ENCODE results near the gene LATS2.
"Not testable (repeated sequence)": the region's sequence is repeated elsewhere in the genome, so short reads cannot be mapped to it uniquely, and the experiment has no call there.

Gene LATS2

DNA sequence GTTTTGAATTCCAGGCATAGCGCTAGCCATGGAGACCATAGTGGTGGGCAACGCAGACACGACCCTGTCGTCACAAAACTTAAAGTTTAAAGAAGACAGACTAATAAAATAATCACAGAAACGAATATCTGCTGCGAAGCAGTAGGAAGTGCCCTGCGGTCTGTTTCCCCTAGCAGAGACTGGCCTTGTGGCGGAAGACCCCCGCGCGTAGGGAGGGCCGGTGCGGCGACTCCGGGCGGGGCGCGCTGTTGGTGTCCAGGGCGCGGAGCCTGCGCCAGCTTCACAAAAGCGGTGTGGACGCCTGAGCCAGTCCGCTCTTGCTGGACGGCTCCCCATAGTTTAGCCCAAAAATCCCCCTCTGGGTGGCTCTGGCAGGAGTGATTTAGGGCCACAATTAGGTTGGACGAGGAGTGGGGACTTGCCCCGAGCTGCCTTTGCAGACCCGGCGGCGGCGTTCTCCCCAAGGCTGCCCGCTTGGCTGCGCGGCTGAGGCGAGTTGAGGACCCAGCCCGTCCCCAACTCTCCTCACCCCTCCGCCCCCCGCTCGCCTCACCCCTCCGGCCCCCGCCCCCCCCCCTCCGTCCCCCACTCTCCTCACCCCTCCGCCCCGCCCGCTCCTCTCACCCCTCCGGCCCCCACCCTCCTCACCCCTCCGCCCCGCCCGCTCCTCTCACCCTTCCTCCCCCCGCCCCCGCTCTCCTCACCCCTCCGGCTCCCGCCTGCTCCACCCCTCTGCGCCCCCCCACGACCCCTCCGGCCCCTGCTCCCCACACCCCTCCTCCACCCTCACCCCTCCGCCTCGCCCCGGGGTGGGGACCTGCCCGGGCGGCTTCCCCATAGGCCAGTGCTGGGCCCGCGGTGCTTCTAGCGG, 14.2 kb upstream of the LATS2 start:
- DNase-seq (ENCODE audit: low read depth in 2 of 2) = peak in 1 of 2 donors; percentile 12

DNA sequence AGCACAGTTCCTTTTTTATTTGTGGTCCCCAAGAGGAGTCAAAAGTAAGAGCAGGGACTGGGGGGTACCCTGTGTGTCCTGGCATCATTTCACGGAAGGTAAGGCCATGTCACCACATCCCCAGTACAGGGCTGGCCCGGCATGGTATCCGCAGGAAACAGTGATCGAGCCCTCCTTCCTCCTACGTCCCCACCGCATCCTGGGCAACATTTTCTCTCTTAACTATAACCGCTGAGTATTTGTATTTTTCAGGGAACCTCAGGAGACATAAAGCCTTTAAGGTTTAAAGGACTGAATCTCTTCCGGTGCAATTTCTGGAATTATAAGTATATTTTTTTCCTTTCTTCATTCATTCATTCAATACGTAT, 13.6 kb upstream of the LATS2 start:
- no peak for DNase-seq (ENCODE audit: low read depth in 2 of 2)

DNA sequence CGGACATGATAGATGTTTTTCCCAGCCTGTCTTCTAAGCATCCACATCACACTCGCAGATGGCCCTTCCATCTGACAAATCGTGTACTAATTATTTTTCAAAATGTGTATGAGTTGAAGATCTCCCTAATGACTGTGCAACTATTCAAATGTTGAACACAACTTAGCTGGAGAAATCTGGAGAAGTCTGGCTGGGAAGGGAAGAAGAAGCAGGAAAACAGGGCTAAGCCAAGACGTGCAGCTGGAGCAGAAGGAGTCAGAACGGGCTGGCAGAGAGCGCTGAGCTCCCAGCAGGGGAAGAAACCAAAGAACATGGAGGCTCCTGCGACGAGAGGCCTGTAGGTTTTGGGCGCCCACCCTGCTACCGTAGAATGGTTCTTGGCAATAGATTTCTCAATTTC, 13.2 kb upstream of the LATS2 start:
- no peak for DNase-seq (ENCODE audit: low read depth in 2 of 2)

DNA sequence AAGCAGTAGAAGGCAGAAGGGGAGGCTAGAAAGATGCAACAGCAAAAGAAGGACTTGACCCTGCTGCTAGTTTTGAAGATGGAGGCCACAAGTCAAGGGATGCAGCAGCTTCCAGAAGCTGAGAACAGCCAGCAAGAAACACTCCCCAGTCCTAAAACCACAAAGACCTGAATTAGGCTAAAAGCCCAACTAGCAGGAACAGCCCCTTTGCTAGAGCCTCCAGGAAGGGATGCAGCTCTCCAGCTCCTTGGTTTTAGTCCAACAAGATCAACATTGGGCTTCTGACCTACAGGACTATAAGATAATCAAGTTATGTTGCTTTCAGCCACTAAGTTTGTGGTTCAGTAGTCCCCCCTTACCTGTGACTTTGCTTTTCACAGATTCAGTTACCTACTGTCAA, 10.5 kb upstream of the LATS2 start:
- DNase-seq (ENCODE audit: low read depth in 2 of 2) = no peak

DNA sequence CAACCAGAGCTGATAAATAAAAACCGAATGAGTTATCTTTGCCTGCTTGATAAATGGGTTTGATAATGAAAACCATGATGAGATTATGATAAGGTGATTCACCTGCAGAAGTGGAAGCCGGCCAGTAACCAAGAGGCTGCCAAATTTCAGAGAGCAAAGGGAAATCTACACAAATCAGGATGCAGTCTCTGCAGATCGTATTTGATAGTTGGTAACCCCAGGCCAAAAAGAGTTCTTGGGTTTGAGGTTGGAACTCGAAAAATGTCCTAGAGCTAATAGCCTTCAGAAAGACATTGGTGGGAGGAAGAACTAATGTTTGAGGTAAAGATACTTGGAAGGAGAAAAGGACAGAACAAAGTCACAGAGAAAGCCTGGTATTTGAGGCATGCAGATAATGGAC, 9.6 kb upstream of the LATS2 start:
- DNase-seq (ENCODE audit: low read depth in 2 of 2) = no peak

DNA sequence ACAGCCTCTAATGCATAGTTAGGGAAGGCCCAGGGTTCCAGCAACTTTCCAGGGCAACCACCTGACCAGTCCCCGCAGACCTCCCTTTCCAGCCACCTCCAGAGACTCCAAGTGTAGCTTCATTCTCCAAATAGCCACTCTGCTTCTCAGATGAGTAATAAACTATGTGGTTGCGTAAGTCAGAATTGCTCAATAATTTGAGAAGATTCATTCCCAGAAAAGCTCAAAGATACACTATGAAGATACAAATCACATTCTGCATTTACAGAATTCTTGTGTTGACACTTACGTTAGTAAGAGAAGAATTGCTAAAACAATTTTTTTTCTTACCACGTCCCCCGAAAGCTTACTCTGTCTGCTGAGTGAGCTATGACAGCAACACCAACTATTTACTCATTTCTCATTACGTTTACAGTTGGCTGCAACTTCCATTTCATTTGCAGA, 8.2 kb upstream of the LATS2 start:
- DNase-seq (ENCODE audit: low read depth in 2 of 2) = no peak

DNA sequence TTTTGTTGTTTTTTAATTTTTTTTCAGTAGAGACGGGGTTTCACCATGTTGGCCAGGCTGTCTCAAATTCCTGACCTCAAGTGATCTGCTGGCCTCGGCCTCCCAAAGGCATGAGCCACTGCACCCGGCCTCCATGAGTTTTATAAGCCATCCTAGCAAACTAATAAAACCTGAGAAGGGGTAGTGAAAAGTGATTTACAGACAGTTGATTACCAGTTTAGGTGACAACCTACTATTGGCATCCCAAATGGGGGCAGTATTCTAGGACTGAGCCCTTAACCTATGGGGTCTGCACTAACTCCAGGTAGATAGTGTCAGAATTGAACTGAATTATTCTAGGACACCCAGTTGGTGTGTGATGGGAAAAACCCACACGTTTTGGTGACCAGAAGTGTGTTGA, 6.5 kb upstream of the LATS2 start:
- DNase-seq (ENCODE audit: low read depth in 2 of 2) = no peak

DNA sequence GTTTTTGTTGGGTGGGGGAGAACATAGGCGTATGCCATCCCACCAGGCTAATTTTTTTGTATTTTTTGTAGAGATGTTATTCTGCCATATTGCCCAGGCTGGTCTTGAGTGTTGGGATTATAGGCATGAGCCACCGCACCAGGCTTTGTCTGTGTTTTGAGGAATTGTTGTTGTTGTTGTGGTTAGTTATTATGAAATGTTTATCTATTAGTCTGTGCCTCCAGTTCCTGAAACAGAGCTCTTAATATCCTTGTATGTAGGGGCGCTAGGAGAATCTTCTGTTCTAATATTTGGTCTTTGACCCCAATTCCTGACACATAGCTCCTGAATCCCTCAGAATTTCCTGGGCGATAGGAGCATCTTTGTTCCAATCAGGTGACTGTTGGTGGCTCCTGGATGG, 5.6 kb upstream of the LATS2 start:
- DNase-seq (ENCODE audit: low read depth in 2 of 2) = no peak

DNA sequence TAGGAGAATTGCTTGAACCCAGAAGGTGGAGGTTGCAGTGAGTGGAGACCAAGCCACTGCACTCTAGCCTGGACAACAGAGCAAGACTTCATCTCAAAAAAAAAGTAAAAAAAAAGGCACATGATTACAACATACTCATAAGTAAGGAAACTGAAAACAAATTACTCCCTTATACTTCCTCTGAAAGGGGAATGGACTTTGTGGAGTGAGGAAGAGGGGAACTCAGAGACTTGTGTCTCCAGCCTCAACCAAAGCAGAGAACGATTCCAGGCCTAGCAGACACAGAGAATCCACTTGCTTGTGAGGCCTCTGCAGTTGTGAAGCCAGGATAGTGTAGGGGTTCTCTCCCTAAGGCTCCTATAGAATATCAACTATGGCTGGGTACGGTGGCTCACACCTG, 4.3 kb upstream of the LATS2 start:
- no peak for DNase-seq (ENCODE audit: low read depth in 2 of 2)

DNA sequence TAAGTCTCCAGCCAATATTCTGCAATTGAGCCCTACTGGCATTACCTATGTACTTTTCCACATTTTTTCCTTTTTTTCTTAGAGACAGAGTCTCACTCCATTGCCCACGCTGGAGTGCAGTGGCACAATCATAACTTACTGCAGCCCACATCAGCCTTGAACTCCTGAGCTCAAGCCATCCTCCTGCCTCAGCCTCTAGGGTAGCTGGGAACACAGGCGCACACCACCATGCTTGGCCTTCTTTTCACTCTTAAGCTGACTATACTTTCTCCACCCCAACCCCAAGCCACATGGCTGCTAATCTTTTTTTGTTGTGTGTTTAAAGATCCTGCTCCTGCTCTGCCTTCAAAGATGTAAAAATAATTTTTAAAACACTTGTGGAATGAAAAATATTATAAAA, 1.6 kb upstream of the LATS2 start:
- DNase-seq (ENCODE audit: low read depth in 2 of 2) = no peak

DNA sequence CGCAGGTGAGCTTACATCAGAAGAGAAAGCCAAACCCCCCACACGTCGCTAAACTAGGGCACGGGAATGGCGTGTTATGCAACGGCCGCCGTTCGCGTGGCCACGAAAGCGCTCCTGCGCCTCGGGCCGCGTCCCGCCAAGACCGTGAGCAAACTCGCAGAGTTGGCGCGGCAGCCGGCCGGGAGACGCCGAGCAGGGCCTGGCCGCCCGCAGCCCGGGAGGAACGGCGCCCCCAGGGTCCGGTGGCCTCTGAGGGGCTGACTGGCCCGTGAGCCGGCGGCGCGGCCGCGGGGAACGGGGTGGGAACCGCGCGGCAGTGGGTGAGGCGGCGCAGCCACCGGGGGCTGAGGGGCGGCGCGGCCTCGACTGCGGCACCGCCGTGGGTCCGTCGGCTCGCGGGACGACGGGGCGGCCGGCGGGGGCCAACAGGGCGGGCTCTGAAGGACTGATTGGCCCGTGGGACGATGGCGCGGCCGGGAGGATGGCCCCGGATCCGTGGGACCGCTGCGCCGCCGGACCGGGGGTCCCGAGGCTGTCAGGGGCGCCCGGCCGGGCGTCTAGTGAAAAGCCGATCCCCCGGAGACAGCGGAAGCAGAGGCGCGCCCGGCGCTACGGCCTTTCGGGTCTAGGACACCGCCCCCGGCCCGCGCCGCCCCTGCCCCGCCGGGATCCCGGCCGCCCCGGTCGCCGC, 903 bp downstream of the LATS2 start:
- no peak for DNase-seq (ENCODE audit: low read depth in 2 of 2)

DNA sequence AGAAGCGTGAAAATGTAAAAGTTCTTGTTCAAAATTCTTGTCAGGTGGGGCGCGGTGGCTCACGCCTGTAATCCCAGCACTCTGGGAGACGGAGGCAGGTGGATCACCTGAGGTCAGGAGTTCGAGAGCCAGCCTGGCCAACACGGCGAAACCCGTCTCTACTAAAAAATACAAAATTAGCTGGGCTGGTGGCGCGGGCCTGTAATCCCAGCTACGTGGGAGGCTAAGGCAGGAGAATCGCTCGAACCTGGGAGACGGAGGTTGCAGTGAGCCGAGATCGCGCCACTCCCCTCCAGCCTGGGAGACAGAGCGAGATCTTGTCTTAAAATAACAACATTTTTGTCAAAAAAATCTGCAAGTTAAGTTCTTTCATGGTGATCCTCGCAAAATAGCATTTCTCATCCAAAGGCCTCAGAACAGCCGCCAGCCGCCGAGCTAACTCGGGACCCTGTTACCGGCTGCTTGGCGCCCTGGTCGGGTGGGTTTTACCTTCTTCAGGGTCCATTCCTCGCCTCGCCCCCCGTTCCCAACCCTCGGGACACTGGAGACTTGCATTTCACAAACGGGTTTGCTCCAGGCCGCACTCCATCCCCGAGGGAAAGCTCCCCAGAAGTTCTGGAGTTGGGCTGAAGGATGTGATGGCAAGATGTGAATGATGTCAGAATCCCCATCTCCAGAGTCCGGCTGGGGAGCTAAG, 1.6 kb downstream of the LATS2 start:
- DNase-seq (ENCODE audit: low read depth in 2 of 2) = no peak

DNA sequence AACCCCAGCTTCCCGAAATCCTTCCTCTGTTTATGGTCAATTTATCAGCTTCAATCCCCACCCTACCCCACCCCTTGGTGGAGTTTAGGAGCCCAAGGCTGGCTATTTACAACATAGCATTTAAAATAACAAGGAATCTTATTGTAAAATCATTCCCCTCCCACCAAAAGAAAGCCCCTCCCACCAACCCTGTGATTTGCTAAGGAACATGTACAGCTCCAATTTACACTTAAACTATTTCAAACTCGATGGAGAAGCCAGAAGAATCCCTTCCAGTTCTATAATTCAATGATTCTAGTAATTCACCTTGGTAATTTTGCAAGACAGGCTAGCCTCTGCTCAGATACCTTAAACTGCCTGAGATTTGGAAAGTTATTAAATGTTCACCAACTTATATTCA, 3.0 kb downstream of the LATS2 start:
- DNase-seq (ENCODE audit: low read depth in 2 of 2) = no peak

DNA sequence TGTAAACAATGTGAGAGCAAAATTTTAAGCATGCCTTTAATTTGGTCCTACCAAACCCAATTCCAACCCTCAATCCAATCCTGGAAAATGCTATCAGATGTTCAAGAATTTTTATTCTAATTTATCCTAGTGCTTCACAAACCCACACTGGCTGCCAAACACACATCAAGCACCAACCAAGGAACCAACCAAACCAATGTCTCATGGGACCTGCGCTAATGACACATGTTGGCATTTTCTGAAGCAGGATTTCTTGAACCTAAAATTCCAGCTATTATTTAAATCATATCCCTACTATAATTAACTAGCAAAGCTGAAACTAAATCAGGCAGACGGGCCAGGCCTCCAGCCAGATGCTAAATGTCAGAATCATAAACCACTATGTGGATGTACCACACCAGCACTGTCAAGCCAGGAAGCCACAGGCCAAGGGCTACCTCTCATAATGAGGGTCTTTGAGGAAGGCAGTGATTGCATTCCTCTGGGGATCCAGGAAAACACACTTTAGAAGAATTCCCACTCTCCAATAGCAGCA, 5.8 kb downstream of the LATS2 start:
- no peak for DNase-seq (ENCODE audit: low read depth in 2 of 2)

DNA sequence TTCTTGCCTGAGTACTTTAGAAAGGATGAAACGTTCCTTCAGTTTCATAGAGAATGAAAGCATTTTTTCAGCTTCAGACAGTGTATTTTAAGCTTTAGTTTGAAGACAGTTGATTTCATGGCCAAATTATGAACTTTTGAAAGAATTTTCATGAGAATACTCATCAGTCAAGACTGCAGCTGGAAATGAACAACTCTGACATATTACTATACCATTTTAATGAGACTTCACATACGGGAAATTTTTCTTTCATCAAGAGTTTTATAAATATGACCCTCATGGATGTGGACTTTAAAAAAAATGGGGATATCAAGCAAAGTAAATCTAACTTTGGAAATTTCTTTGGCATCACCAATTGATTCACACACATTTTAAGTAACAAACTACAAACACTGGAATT, 6.4 kb downstream of the LATS2 start:
- DNase-seq (ENCODE audit: low read depth in 2 of 2) = no peak

DNA sequence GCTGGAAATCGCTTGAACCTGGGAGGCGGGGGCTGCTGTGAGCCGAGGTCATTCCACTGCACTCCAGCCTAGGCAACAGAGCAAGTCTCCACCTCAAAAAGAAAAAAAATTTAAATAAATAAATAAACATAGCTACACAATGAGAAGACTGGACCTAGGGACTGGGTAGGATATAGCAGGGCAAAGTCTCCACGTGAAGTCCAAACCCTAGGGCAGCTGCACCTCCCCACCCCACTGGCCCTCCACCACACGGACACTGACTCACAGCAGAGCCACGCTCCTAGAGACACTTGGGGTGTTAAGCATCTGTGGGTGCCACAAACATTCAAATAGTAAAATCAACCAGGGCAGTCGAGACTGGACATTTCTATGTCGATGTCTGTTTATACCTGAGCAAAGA, 7.1 kb downstream of the LATS2 start:
- no peak for DNase-seq (ENCODE audit: low read depth in 2 of 2)

DNA sequence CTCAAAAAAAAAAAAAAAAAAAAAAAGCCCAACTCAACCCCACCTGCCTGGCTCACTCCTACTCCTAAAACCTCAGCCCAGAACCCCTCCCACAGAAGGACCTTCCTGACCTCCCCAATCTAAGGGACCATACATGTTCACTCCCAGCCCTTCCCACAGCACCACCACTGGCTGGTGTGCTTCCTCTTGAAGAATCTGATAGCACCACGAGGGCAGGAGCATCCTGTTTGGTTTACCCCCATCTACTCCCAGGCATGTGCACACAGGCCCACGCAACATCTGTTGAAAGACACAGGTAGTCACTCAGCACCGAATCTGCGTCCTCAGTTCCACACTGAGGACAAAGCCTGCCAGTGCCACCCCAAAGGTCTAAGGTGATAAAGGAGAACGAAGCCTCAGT, 8.2 kb downstream of the LATS2 start:
- DNase-seq (ENCODE audit: low read depth in 2 of 2) = no peak

DNA sequence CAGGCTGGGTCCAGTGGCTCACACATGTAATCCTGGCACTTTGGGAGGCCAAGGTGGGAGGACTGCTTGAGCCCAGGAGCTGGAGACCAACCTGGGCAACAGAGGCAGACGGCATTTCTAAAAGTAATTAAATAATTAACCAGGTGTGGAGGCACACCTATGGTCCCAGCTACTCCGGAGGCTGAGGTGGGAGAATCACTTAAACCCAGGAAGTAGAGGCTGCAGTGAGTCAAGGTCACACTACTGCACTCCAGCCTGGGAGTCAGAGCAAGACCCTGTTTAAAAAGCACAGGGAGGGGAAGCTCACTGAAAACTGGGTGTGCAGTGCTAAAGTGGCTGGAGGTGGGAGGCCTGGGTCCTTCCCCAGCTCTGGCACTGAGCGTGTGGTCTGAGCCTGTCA, 9.7 kb downstream of the LATS2 start:
- DNase-seq (ENCODE audit: low read depth in 2 of 2) = no peak

DNA sequence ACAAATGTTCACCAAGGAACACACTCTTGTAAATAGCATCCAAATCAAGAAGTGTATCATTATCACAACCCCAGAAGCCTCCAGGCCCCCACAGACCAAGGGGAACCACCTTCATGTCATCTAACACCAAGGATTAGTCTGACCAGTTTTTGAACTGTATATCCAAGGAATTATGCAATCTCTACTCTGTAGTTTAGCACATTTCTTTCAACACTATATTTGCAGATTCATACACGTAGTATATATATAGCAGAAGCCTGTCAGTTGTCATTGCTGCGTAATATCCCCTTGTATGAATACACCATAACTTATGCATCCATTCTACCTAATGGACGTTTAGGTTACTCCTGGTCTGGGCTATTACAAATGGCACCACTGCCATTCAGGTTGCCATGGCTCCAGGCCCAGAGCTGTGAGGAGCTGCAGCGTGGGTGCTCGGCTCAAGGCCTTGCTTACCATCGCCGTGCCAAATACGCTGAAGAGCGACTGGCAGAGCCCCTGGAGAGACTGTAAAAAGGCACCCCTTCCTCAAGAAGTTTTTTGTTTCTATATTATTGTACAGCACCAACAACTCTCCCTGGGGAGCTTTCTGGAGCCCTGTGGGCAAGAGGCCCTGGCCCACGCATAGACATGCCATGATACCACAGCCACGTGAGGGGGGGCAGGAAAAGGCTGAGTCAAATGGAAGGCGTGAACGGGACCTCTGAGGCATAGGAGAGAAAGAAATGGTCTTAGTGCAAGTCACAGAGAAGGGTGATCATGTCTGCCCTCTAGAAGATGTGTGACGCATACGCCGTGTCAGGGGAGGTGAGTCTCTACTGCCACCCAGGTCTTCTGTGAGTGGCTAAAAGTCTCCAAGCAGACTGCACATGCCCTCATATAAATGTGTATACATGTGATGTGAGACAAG, 10.8 kb downstream of the LATS2 start:
- no peak for DNase-seq (ENCODE audit: low read depth in 2 of 2)

DNA sequence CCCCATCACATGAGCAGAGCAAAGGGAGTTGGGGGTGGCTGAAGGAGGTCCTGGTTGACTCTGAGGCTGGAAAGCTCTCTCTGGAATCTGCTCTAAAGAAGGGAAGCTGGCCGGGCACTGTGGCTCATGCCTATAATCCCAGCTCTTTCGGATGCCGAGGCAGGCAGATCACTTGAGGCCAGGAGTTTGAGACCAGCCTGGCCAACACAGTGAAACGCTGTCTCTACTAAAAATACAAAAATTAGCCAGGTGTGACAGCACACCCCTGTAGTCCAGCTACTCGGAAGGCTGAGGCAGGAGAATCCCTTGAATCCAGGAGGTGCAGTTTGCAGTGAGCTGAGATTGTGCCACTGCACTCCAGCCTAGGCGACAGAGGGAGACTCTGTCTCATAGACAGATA, 11.7 kb downstream of the LATS2 start:
- not testable (repeated sequence) for DNase-seq (ENCODE audit: low read depth in 2 of 2)

DNA sequence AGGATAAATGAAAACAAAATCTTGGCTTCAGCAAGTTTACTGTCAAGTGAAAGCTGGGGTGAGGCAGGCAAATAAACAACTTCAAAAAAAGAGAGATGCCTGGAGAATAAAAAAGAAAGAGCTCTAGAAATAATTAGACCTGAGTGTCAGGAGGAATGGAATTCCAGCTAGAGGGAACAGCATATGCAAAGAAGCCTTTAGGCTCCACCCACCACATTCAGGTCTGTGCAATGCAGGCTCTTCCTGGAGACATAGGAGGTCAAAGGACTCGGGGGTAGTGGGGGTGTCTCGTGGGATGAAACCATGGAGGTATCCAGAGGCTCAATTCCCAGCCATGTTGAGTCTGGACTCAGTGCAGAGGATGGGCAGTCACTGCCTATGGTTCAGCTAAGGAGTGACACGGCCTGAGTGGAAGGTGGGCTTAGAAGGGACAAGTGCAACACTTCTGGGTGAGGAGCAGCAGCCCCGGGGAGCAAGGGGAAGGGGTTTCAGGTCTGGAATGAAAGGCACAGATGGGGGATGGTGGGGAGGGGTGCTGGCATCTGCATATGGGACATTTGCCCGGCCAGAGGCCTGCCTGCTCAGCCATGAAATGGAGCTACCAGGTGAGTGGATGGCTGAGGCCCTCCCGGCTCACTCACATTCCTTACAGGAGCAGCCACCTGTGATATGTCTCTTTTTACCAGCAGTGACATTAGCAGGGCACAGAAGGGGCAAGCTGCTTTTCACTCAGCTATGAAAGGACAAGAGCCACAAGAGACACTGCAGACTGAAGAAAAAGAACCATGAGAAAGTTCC, 12.3 kb downstream of the LATS2 start:
- no peak for DNase-seq (ENCODE audit: low read depth in 2 of 2)

Measured in stimulated activated CD4-positive, alpha-beta T cell treated with anti-CD3 and anti-CD28 coated beads, Interleukin-1b, Interleukin-23, amount 100 ng/mL, for 4 hours (primary cell).